WTC11 (cell line): ENCODE data around the gene YBX3. TPM values are rescaled to one million over a fixed set of nuclear protein-coding genes. Genes with fewer than 3 reads are reported as not detected.

Source experiments
- ATAC-seq: fragments of 200-7000 bp; cut with Tn5 transposase; 2 replicates; pipeline ENCODE4 v1.10.0; 2021; ENCODE audit warnings: mild to moderate bottlenecking, moderate library complexity
- CTCF ChIA-PET: fragments of 300-600 bp; sonication (Branson Sonifier 250); formaldehyde crosslinking; loops from one replicate; lab custom pipeline; 2021; ENCODE audit warnings: antibody characterized with exemption; lab: Charles Lee
- POLR2A ChIA-PET: fragments of 350-600 bp; sonication (Branson Sonifier 250); formaldehyde crosslinking; loops from one replicate; lab custom pipeline; 2021; ENCODE audit warnings: antibody characterized with exemption; lab: Charles Lee
- DNase-seq: peaks from one replicate; pipeline ENCODE4 v3.0.0; 2021; ENCODE audit warnings: low spot score
- H3K27ac Mint-ChIP-seq: 2 replicates; pipeline ENCODE4 v1.8.0; 2021; ENCODE audit warnings: mixed read lengths
- H3K27me3 Mint-ChIP-seq: 2 replicates; pipeline ENCODE4 v1.8.0; 2021; ENCODE audit warnings: low read depth, mild to moderate bottlenecking, moderate library complexity, mixed read lengths
- H3K36me3 Mint-ChIP-seq: 2 replicates; pipeline ENCODE4 v1.8.0; 2021; ENCODE audit warnings: mixed read lengths
- H3K4me1 Mint-ChIP-seq: 2 replicates; pipeline ENCODE4 v1.8.0; 2022; ENCODE audit warnings: mixed read lengths
- H3K4me3 Mint-ChIP-seq: 2 replicates; pipeline ENCODE4 v1.8.0; 2021; ENCODE audit warnings: mild to moderate bottlenecking, moderate library complexity, mixed read lengths
- H3K9me3 Mint-ChIP-seq: 2 replicates; pipeline ENCODE4 v1.8.0; 2021; ENCODE audit warnings: mixed read lengths
- AR ChIP-seq: fragments of 250-450 bp; sonication (Bioruptor Pico); IDR thresholded peaks from 2 replicates; pipeline ENCODE4 v1.9.0; 2021; ENCODE audit warnings: mild to moderate bottlenecking
- CREM ChIP-seq: sonication (generic); formaldehyde crosslinking; IDR thresholded peaks from 2 replicates; pipeline ENCODE4 v1.8.1; 2022; ENCODE audit warnings: mild to moderate bottlenecking, missing genetic modification reagents, moderate library complexity
- ESRRA ChIP-seq: sonication (generic); formaldehyde crosslinking; IDR thresholded peaks from 2 replicates; pipeline ENCODE4 v1.8.1; 2022; ENCODE audit warnings: mild to moderate bottlenecking, missing genetic modification reagents, borderline replicate concordance
- ETV6 ChIP-seq: sonication (generic); formaldehyde crosslinking; IDR thresholded peaks from 2 replicates; pipeline ENCODE4 v1.8.1; 2022; ENCODE audit warnings: mild to moderate bottlenecking, missing genetic modification reagents
- MAX ChIP-seq: sonication (generic); formaldehyde crosslinking; IDR thresholded peaks from 2 replicates; pipeline ENCODE4 v1.8.0; 2022; ENCODE audit warnings: mild to moderate bottlenecking, missing genetic modification reagents
- MYBL2 ChIP-seq: sonication (generic); formaldehyde crosslinking; IDR thresholded peaks from 2 replicates; pipeline ENCODE4 v1.8.1; 2023; ENCODE audit warnings: mild to moderate bottlenecking, moderate library complexity, missing genetic modification reagents
- NFATC4 ChIP-seq: fragments of 250-450 bp; sonication (Bioruptor Pico); IDR thresholded peaks from 2 replicates; pipeline ENCODE4 v1.9.0; 2021; ENCODE audit warnings: mild to moderate bottlenecking
- NR3C1 ChIP-seq: sonication (generic); formaldehyde crosslinking; conservative IDR thresholded peaks from 2 replicates; pipeline ENCODE4 v1.8.1; 2023; ENCODE audit warnings: low read depth, mild to moderate bottlenecking, missing genetic modification reagents
- RORB ChIP-seq: fragments of 250-450 bp; sonication (Bioruptor Pico); IDR thresholded peaks from 2 replicates; pipeline ENCODE4 v1.9.0; 2021; ENCODE audit warnings: mild to moderate bottlenecking
- TP53 ChIP-seq: sonication (generic); formaldehyde crosslinking; IDR thresholded peaks from 2 replicates; pipeline ENCODE4 v1.8.1; 2023; ENCODE audit warnings: mild to moderate bottlenecking, missing genetic modification reagents
- USF1 ChIP-seq: sonication (generic); formaldehyde crosslinking; IDR thresholded peaks from 2 replicates; pipeline ENCODE4 v1.8.0; 2022; ENCODE audit warnings: mild to moderate bottlenecking, missing genetic modification reagents
- ZNF138 ChIP-seq: sonication (generic); formaldehyde crosslinking; conservative IDR thresholded peaks from 2 replicates; pipeline ENCODE4 v1.8.1; 2022; ENCODE audit warnings: mild to moderate bottlenecking, moderate library complexity, missing genetic modification reagents
- ZNF416 ChIP-seq: fragments of 250-450 bp; sonication (Bioruptor Pico); IDR thresholded peaks from 2 replicates; pipeline ENCODE4 v1.9.0; 2021; ENCODE audit warnings: mild to moderate bottlenecking, inconsistent platforms
- total RNA-seq: library from RNA; stranded (reverse); gene quantifications from 3 replicates; pipeline ENCODE4 v1.2.3, GENCODE V29; 2021
- TF ChIP-seq, protein P1 (sequence below): sonication (generic); formaldehyde crosslinking; IDR thresholded peaks from 2 replicates; pipeline ENCODE4 v1.8.0; 2023; ENCODE audit warnings: missing genetic modification reagents, mild to moderate bottlenecking, borderline replicate concordance
- TF ChIP-seq, protein P2 (sequence below): fragments of 250-450 bp; sonication (Bioruptor Pico); IDR thresholded peaks from 2 replicates; pipeline ENCODE4 v1.8.0; 2021; ENCODE audit warnings: mild to moderate bottlenecking
- TF ChIP-seq, protein P3 (sequence below): sonication (generic); formaldehyde crosslinking; IDR thresholded peaks from 2 replicates; pipeline ENCODE4 v1.8.1; 2023; ENCODE audit warnings: mild to moderate bottlenecking, missing genetic modification reagents

The YBX3 gene
- total RNA-seq, 1 experiment from 2014 or later, result 396 TPM

DNA sequence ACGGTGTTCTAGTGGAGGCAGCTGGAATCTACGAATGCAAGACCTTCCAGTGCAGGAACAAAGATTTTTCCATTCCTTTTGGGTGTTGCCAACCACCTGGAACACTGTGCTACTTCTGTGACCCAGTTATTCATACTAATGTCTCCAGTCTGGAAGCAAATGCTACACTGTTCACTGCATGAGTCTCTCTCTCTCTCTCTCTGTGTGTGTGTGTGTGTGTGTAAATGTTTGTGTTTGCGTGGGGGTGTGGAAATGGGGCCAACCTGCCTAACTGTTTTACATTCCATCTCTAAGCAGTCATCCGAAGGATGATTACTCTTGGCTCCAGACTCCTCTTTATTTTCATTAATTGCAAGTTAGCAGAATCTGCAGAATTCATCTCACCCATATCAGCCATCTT lies 29.9 kb upstream of the YBX3 start (continued):
- TF ChIP-seq, protein P1, sequence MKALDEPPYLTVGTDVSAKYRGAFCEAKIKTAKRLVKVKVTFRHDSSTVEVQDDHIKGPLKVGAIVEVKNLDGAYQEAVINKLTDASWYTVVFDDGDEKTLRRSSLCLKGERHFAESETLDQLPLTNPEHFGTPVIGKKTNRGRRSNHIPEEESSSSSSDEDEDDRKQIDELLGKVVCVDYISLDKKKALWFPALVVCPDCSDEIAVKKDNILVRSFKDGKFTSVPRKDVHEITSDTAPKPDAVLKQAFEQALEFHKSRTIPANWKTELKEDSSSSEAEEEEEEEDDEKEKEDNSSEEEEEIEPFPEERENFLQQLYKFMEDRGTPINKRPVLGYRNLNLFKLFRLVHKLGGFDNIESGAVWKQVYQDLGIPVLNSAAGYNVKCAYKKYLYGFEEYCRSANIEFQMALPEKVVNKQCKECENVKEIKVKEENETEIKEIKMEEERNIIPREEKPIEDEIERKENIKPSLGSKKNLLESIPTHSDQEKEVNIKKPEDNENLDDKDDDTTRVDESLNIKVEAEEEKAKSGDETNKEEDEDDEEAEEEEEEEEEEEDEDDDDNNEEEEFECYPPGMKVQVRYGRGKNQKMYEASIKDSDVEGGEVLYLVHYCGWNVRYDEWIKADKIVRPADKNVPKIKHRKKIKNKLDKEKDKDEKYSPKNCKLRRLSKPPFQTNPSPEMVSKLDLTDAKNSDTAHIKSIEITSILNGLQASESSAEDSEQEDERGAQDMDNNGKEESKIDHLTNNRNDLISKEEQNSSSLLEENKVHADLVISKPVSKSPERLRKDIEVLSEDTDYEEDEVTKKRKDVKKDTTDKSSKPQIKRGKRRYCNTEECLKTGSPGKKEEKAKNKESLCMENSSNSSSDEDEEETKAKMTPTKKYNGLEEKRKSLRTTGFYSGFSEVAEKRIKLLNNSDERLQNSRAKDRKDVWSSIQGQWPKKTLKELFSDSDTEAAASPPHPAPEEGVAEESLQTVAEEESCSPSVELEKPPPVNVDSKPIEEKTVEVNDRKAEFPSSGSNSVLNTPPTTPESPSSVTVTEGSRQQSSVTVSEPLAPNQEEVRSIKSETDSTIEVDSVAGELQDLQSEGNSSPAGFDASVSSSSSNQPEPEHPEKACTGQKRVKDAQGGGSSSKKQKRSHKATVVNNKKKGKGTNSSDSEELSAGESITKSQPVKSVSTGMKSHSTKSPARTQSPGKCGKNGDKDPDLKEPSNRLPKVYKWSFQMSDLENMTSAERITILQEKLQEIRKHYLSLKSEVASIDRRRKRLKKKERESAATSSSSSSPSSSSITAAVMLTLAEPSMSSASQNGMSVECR (CRISPR knock-in tag), result no peak
- TF ChIP-seq, protein P2, sequence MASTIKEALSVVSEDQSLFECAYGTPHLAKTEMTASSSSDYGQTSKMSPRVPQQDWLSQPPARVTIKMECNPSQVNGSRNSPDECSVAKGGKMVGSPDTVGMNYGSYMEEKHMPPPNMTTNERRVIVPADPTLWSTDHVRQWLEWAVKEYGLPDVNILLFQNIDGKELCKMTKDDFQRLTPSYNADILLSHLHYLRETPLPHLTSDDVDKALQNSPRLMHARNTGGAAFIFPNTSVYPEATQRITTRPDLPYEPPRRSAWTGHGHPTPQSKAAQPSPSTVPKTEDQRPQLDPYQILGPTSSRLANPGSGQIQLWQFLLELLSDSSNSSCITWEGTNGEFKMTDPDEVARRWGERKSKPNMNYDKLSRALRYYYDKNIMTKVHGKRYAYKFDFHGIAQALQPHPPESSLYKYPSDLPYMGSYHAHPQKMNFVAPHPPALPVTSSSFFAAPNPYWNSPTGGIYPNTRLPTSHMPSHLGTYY (CRISPR knock-in tag), result no peak
- TF ChIP-seq MYBL2 (no peak), AR (CRISPR knock-in tag) (no peak), ZNF416 (CRISPR knock-in tag) (no peak), ETV6 (no peak), RORB (CRISPR knock-in tag) (no peak), CREM (CRISPR knock-in tag) (no peak), NFATC4 (CRISPR knock-in tag) (no peak), NR3C1 (CRISPR knock-in tag) (no peak), USF1 (no peak), MAX (no peak), TP53 (CRISPR knock-in tag) (no peak), ESRRA (CRISPR knock-in tag) (no peak)
- TF ChIP-seq, protein P3, sequence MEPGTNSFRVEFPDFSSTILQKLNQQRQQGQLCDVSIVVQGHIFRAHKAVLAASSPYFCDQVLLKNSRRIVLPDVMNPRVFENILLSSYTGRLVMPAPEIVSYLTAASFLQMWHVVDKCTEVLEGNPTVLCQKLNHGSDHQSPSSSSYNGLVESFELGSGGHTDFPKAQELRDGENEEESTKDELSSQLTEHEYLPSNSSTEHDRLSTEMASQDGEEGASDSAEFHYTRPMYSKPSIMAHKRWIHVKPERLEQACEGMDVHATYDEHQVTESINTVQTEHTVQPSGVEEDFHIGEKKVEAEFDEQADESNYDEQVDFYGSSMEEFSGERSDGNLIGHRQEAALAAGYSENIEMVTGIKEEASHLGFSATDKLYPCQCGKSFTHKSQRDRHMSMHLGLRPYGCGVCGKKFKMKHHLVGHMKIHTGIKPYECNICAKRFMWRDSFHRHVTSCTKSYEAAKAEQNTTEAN (CRISPR knock-in tag), result no peak

DNA sequence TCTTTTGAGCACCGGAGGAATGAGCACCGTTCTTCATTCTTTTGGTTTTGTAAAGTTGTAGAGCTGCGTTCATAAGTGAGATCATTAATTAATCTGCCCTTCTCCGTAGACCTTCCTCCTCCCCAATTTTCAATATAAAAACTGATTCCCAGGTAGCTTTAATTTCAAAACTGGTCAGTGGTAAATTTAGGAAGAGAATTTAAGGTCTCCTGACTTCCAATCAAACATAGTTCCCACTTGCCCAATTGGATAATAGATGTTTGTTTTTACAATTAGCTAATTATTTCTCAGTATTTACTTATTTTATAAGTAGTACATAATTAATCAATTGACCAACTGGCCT lies 27.2 kb upstream of the YBX3 start:
- DNase-seq (no peak), ATAC-seq (no peak)
- H3K36me3 Mint-ChIP-seq, result peaks cover 4% of the 10 kb centered on the region
- no peaks in the 10 kb centered on the region for H3K4me1 Mint-ChIP-seq
- H3K4me3 Mint-ChIP-seq, result no peak overlapping the region; the same call in 1 of the 2 replicates
- H3K27ac Mint-ChIP-seq, result no peak overlapping the region
- POLR2A ChIA-PET, result interaction anchor here (0.9 kb wide), 1 partner anchor 18 kb away, joined by 3 read pairs; no protein-coding TSS in a partner anchor
- peaks cover 11% of the 10 kb centered on the region for H3K9me3 Mint-ChIP-seq
- TF ChIP-seq CREM (CRISPR knock-in tag) (no peak), ZNF138 (no peak)
- TF ChIP-seq, all 79 proteins: peak for 0
- CTCF ChIA-PET, result interaction anchor here (0.6 to 1.8 kb wide), 19 partner anchors 10 to 758 kb away, joined by 3 to 12 read pairs (median 4); partner anchors contain the start of gene YBX3
- H3K27me3 Mint-ChIP-seq, result peaks cover 9% of the 10 kb centered on the region
